Fibroblast of skin of abdomen (primary cell): ENCODE results near the gene ALX4.

Source experiments
- DNase-seq: peaks from one replicate; pipeline ENCODE4 v3.0.0-alpha.2; 2013

ALX4 gene

DNA sequence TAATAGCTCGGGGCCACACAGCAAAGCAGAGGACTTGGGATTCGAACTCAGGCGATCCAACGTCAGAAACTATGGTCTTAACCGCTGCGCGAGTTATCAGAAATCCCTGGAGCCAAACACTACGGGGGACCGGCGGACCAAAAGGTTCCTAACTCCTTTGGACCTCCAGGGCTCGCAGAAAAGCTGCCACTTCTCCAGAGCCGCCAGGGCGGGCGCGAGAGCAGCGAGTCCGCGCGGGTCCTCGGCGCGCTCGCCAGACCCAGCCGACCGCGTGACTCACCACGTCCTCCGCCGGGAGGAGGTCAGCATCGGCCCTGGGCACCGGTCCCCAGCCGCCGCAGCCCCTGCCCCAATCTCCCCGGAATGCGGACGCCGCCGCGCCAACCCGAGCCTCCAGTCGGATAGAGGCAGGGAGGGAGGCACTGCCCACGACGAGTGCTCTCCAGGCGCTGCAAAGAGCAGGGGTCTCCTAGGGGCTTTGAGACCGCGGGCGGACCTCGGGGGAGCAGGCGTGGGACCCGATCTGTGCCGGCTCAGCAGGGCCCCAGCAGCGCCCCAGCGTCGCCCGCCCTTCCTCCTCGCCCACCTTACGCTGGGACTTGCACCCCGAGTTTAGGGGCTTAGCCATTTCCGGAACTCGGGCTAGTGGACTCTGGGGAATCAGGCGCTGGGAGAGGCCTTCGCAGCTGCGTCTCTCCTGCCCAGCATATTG is 6.2 kb upstream of the ALX4 start:
- DNase-seq: peak; percentile 27

DNA sequence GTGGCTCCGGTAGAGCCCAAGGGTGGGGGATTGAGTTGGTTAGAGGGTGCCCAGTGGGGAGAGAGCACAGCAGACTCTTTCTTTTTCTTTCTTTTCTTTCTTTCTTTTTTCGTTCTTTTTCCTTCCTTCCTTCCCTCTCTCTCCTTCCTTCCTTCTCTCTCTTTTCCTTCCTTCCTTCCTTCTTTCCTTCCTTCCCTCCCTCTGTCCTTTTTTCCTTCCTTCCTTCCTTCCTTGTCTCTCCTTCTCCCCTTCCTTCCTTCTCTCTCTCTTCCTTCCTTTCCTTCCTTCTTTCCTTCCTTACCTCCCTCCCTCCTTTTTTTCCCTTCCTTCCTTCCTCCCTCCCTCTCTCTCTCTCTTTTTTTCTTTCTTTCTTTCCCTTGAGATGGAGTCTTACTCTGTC is 4.8 kb upstream of the ALX4 start:
- no peak for DNase-seq

DNA sequence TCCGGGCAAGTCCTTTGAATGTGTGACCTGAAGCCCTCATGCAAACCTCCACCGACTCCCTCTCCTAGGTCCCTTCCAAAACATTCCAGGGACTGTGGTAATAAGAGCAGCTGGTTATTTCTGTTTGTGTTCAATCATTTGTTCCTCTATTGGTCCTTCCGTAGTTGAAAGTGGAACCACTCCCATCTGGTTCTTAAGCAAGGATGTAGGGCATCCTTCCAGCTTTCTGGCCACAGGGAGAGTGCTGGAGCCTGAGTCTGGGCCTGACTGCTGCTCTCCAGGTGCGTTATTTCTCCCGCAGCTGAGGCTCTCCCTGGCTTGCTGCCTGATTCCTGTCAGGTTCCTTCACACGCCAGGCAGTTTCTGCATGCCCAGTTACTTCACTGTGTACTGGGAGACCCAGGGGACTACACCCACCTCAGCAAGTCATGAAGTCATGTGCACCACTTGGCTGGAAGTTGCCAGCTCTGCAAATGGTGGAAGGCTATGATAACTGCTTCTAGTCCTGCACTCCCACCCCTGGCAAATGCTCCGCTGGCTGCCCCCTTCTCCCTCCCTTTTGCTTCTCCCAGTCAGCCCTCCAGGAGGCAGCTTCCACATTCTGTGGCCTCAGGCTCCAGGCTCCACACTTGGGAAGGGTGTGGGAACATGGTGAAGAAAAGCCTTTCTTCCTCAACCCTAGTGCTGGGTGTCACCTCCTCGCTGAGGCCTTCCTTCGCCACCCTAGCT is 4.0 kb upstream of the ALX4 start:
- DNase-seq: no peak

DNA sequence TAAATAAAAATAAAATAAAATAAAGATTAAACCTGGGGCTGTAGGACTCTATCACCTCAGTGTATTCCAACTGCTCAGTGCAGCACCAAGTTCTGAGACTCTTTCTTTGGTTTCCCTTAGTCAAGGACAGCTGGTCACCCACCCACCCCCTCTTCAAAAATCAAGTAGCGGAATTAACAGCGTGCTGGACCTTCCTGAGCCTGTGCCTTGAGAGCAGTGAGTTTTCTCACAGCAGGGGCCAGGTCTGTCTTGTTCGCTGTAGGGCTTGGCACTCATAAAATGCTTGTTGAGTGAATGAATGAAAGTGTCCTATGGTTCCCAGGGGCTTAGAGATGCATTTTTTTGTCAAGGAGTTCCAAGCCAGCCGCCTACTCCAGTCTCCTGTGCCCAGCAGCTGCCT is 2.9 kb upstream of the ALX4 start:
- no peak for DNase-seq

DNA sequence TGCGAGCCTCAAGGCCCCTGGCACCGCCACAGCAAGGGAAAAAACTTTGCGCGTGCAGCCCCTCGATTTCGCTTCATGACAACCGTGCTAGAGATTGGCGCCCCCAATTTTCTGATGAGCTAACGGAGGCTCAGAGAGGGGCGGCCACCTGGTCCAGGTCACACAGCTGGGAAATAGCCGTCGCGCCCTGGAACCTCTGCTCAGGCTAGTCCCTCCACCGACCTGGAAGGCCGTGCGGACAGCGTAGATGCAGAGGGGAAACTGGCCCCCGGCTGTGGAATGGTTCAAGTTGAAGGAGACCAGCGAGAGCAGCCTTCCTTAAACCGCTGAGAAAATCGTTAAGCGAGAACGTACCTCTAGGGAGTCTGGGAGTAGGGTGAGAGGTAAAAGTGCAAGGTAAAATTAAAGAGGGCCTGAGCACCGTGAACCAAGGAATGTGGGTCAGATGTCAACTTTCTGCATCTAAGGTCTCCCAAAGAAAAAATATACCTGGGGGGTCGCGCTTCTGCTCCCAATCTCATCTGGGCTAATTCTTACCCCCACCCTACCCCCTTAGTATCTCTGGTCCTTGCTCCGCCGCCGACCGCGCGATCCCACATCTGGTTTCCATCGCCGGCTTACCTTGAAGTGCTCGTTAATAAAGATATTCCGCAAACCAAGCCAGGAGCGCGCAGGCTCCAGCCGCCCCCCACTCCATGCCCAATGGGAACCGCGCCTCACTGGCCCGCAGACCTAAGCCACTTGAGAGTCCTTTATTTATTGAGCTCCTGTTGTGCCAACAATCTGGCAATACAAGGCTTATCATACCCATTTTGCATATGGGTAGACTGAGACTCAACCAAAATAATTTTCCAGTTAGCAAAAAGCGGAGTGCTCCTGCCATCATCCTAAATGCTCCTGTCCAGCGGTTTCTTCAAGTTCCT is 1.7 kb upstream of the ALX4 start:
- no peak for DNase-seq

DNA sequence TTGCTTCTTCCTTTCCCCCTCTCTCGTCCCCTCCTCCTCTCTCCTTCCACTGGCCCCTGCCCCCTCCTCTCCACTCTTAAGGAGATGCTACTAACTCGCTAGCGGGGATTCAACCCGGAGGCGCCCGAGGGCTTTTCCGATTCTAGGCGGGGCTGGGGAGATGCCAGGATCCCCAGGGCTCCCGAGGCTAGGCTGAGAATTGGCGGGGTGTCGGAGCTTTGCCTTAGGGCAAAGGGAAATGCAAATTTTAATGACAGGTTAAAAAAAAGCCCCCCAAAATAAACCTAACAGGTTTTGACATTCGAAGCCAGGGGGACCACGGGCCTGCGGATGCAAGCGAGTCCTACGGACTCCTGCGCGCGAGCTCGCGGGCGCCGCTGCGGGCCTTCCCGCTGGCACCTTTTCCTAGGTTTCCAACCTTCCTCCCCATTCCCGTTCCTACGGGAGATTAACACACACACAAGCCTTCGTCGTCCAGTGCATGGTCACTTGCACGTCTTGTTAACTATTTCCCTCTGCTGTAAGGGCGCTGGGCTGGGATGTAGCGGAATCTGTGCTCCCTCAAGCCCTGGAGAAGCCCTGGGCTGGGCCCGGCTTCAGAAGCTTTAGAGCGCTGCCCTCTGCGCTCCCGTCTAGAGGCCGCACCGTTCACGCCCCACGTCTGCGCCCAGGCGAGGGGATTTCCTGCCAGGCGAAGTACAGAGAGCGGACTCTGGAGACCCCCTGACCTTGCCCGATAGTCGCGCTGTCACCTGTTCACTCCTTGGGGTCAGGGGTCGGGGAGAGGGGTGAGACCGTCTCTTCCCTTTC is 729 bp upstream of the ALX4 start:
- no peak for DNase-seq

DNA sequence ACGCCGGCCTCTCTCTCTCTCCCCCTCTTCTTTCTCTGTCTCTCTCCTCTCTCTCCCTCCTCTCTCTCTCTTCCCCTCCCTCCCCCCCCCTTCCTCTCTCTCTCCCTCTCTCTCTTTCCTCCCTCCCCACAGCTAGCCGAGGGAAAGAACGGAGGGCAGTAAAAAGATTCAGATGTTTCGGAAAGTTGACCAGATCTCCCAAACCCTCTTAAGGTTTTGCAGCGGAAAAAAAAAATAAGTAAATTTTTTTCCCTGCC is 195 bp upstream of the ALX4 start:
- no peak for DNase-seq

DNA sequence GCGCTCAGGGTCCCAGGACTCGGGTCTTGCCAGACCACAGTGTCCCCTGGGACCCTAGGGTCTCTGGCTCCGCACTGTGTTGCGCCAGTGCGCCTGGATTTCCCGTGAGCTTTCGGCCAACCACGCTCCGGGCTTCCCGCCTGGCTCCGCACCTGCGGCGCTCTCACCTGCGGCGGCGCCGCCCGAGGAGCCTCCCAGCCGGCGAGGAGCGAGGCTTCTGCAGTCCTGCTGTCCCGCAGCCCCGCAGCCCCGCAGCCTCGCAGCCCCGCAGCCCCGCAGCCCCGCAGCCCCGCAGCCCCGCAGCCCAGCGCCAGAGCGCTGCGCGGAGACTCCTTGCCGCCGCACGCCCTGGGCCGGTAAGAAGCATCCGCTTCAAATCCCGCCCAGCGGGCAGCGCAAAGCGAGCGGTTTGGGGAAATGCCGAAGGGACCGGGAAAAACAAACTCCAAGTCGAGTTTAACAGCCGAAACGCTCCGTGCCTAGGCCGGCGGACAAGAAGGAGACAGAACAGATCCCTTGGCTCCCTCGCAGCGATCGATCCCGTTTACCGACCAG is 939 bp downstream of the ALX4 start:
- DNase-seq: no peak

DNA sequence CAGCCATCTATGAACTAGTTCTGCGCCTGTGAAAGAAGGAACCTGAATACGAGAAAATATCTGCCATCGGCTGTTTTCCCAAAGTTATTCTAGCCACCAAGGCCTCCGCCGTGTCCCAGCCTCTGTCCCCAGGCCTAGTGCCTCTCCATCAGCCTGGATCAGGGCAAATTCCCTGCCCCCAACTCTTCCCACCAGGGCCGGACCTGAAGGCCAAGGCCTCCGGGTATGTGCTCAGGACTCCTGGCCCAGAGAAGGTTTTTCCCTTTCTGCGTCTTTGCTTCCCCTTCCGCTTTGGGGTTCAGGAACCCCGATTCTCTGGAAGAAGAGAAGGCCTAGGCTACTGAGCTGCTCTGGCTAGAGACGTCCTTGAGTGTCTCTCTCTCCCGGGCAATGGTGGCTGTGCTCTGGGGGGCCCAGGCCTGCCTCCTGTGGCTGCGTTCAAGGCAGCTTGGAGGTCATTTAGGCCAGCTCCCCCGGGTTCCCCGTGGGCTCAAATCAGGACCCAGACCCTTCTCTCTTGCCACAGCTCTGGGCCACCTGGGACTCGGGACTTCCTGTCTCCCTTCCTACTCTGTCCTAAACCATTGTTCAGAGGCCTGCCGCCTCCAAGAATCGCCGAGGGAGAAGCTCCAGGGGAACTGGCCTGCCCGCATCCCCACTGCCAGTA is 1.6 kb downstream of the ALX4 start:
- no peak for DNase-seq

DNA sequence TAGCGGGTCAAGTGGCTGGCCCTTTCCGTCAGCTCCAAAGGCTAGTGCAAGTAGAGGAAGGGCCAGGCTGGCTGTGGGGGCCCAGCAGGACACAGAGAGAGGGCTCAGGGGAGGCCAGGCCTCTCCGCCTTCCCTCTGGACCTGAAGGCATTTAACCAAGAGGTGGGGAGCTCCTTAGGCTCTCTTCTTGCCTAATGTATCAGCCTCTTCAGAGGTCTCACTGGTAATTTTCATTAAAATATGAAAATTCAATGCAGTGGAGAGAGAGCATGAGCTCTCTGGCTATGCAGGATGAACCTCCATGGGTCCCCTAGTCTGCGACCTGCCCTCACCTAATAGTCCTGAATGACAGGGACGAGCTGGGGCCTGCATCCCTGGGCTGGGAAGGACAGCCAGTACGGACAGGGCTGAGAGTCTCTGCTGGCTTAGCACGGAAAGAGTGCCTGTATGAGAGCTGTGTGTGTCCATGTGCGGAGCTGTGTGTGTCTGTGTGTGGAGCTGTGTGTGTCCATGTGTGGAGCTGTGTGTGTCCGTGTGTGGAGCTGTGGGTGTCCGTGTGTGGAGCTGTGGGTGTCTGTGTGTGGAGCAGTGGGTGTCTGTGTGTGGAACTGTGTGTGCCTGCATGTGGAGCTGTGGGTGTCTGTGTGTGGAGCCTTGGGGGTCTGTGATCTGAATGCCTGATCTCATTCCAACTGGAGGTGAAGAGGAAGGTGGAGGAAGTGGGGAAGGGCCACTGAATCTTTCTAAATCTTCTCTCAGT is 2.4 kb downstream of the ALX4 start:
- DNase-seq: no peak

DNA sequence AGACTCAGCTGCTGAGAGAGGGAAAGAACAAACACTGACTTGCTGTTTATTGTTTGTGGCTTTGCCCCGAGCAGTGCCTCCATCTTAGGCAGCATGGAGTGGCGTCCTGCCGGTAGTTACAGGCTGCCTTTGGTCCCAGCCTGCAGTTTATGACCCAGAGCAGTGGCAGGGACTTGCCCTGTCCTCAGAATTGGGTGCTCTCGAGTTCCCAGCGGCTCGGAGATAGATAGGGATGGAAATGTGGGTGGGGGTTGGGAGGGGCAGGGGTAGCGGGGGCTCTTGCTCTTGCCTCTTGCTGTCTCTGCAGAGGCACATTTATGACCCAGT is 3.1 kb downstream of the ALX4 start:
- no peak for DNase-seq

DNA sequence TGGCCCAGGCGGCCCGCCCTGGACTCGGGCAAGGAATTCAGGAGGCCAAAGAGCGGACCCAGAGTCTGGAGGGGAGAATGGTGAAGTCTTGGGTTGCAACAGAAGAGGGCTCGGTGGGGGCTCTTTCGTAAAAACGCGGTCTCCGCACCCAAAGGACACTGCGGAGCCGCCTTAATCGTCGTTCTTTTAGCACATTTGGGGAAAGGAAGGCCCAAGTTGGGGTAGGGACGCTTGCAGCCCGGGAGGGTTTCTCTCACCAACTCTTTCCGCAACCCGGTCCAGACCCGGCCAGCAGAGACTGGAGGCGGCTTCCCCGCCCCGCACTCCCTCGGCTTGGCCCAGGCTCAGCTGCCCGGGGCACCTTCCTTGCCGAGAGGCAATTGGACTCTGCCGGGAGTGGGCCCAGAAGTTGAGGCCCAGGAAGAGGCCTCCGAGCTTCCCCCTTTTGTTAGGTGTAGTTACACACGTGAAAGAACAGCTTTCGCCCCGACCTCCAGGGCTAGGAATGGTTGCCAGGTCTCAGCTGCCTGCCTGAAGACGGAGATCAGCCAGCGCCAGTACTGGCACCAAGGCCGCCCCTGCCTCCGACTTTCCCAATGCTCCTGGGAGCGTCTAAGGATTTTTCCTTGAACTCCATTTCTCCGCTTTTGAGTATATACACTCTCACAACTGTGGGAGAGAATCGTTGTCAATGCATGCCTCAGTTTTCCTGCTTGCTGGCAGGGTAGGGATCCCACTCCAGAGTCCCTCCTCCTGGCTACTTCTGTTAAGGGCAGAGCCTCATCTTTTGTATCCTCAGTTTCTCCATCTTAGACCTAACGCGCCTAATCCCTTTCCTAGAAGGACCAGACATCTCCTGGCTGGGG is 3.7 kb downstream of the ALX4 start:
- DNase-seq: no peak

DNA sequence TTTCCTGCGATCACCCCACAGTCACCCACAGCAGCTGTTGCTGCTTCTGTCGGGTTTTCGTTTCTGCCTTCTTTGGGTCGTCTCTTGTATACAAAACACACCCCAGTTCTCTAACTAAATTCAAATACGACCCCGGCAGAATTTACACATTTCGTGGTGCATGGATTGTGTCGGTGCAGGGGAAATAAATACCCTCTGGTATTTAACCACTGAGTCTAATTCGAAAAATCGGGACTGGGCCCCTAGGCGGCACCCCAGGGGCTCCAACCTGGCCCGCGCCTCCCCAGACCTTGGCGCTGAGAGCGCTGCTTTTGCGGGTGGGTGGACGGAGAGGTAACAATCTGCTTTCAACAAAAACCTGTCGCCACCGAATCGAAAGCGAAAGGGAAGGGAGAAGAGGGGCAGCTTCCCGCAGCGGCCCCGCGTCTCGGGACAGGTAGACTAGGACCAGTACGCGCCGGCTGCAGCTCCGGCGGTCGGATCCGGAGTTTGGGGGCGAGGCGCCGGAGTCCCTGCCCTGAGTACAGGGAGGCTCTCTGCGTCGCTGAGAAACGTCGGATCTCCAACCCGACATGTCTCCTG is 4.4 kb downstream of the ALX4 start:
- no peak for DNase-seq

DNA sequence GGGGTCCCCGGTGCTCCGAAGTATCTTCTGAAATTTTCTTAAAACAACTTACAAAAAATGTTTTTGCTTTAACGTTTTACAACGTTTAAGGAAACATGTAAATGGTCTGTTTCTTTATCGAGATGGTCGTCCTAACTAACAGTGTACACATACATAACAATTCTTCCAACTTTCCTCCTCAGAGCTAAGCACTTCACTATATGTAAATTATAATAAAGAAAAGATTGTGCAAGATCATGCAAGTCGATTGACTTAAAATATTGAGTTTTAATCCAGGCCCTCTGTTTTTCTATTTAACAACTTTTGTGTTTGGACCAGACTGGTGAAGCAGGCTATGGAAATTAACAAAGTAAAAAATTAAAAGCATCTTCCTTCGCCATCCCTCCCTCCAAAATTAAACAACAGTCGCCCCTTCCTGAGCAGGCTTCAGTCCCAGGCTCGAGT is 4.9 kb downstream of the ALX4 start:
- no peak for DNase-seq

DNA sequence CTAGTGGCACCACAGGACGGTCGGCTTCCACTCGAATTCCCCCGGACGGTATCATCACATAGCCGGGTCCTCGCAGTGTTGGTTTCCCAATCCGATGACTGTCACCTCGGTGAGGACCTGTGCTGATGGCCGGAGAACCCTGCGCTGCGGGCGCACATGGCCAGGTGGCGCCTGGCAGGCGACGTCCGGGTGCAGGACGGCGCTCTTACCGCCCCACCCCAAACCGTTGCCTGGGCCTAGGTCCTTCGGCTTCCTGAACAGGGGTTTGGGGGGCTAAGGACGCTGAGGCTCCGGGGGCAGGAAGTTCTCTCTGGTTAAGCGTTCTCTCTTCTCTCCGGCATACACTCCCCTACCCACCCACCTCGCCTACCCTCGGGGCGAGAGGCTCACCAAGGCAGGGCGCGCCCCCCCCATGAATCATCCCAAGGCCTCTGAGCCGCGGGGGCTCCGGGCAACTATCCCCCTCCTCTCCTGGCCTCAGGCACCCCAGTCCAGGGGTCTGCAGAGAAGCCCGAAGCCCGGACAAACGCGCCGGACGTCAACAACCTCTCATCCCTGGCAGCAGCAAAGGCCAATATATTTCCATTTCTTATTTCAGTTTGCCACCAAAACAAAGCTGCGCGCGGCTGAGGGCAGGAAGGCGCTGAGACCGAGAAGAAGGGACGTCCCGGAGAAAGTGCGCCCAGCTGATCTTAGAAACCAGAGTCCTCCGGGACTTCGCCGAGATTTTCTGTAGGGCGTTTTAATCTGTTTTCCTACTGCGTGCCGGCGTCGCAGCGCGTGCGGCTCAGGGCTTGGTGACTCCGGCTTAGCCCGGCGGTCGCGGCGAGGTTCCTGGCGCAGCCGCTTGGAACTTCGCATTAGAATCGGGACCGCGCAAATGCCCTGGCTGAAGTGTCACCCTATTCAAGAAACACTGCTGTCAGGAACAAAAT is 5.6 kb downstream of the ALX4 start:
- DNase-seq: no peak

DNA sequence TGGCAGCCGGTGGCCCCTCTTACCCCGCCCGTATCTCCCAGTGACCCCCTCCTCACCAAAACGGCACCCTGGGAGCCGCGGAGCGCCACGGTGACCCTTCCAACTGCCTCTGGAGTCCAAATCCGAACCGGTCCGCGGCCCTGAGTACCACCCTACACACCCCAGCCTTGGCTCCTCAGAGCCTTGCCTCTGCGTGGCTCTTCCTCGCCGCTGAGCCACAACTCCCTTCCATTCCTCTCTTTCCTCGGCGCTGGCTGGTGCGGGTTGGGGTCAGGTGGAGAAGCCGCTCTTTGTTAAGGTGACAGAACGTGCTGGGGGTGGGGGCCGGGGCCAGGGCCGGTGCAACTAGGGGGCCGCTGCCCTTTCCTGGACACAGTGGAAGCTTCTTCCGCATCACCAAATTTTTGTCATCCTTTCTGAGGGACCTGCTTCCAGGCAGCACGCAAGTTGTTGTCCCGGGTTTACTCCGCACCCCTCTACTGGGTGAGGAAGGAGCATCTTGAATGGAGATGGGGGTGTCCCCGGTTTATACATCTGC is 6.5 kb downstream of the ALX4 start:
- DNase-seq: no peak

DNA sequence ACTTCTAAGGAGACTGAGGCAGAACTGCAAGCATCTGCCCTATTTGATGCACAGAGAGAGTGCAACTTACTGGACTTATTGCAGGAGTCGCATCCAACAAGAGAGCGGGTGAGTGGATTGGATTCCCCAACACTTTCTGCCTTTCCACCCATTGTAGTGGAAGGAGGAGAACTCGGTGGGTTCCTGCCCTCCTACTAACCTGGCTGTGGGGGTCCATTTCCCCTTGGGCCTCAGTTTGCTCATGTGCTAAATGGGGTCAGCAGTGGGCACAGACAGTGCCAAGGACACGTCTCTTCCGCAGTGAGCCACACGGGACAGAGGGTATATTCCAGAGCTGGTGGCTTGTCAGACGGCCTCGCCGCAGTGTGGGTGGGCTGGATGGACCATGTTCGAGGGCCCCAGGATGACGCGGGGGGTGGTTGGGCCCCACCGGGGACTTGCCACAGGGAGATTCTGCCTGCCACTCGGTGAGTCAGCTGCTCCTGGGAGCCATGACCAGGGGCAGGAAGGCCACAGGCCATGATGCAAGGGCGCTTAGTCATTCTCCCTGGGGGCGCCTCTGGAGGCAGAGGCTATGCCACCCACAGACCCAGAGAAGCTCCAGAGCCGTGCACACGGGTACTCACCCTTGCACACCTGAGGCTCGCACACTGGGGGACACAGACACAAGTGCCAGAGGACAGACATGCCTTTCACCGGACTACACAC is 8.2 kb downstream of the ALX4 start:
- DNase-seq: no peak
